NCI-H2227 (cell line): Measurements from ENCODE around the gene PRKG1.
"Not testable (repeated sequence)": the region's sequence is repeated elsewhere in the genome, so short reads cannot be mapped to it uniquely, and the experiment has no call there.

Source experiments
- DNase-seq: peaks from one replicate; lab custom pipeline; 2025; ENCODE audit not compliant: unreplicated experiment; lab: John Stamatoyannopoulos, UW

Gene PRKG1

DNA sequence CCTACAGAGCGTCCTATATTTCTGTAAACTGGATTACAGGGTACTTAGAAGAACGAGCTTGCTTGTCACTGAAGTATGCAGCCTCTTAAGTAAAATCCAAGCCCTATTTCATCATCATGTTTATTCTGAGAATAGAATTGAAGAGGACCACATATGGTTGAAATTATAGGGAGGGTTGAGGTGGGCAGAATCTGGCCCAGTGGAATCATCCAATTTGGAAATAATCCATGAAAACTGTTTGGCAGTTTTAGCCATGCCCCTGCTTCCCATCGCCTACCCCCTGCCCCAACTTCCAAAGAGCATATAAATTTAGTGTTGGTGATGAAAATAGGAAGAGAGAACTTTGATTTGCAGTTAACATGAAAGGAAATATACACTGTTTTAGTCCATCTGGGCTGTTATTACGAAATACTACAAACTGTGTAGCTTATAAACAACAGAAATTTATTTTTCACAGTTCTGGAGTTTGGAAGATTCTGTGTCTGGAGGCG, 150.4 kb downstream of the PRKG1 start:
- no peak for DNase-seq

DNA sequence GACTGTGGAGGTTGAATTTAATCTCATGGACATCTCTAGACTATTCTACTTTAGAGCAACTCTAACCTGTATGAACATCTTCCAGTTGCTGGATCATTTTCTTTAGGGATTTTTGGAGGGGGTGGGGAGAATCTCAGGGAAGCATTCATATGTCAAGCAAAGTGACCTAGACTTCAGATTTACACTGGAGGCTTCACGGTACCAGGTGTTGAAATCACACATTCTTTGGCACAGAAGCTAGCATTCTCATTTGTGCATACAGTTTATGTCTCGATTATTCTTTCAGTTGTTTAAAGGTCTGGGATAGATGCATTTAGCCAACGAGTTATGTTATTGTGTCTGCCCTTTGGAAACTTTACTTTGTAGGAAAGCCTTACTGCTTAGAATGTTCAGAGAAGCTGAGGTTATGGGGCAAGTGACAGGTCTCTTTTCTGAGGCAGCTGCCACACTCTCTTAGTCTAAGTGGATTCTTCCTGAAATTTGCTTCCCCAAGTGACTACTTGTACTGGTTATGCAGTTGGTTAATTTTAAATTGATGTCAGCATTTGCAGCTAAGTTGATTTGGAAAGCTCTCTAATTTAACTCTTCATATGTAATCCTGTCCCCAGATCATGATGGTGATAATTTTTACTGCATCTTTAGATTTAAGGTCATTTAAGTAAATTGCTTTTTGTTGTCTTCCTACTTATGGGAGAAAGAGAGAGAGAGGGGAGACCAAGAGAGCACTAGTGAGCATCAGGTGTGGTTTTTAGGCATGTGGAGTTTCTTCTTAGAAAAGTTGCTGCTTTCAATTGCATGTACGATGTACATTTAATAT, 153.8 kb downstream of the PRKG1 start:
- no peak for DNase-seq

DNA sequence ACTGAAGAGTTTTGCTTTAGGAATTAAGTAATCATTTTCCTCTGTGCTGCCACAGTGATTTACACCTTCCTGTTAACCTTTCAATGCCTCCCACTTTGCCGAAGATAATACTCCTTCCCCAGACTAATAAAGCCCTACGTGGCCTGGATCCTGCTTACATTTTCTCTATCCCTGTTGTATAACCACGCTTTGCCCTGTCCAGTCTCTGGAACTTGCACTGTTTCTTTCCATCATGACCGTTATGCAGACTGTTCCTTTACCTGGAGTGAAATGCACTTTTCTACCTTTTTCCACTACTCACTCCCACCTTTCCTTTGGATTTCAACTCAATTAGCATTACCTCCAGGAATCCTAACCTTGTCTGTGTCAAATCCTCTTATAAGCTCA, 154.4 kb downstream of the PRKG1 start:
- DNase-seq = no peak

DNA sequence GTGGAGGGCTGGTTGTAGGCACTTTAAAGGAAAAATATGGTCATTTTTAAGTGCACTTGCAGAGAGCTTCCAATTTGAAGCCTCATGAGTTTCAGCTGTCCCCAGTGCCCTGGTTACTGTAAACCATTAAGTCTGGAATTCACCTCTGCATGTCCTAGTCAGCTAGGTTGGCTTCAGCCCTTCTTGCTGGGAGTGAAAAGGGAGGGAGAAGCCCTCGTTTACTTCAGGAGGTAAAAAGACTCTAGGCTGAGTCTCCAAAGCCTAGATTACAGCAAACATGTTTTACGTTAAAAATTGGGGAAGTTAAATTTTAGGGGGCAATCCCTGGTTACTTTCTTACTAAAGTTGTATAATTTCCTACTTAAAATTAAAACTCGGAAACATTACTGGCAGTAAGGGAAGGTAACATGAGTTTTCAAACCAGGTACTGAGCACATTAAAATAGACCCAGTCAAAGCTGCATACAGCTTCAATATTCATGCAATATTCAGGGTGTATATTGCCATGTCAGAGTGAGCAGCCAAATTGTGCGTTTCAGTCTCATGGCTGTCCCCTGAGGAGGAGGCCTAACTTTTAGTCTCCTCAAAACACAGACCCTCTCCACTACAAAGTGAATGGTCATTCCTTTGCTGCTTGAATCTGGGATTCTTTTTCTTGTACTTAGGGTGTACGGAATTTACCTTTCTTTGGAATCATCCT, 156.7 kb downstream of the PRKG1 start:
- DNase-seq = no peak

DNA sequence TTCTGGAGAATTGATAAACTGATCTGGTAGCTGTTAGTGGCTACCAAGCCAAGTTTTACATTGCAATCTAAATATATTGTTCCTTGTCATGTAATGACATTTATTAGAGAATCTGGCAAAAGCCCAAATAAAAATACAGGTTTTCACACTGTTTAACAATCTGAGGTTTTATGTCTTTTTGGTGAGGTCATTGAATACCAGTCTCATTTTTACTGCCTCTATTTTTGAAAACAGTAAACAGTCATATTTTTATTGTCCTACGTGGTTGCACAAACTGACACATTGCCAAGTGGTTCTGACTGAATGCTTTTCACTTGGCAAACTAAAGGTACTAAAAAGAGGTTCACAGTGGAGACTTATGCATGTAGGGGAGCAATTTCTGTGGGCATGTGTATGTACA, 157.5 kb downstream of the PRKG1 start:
- DNase-seq = no peak

DNA sequence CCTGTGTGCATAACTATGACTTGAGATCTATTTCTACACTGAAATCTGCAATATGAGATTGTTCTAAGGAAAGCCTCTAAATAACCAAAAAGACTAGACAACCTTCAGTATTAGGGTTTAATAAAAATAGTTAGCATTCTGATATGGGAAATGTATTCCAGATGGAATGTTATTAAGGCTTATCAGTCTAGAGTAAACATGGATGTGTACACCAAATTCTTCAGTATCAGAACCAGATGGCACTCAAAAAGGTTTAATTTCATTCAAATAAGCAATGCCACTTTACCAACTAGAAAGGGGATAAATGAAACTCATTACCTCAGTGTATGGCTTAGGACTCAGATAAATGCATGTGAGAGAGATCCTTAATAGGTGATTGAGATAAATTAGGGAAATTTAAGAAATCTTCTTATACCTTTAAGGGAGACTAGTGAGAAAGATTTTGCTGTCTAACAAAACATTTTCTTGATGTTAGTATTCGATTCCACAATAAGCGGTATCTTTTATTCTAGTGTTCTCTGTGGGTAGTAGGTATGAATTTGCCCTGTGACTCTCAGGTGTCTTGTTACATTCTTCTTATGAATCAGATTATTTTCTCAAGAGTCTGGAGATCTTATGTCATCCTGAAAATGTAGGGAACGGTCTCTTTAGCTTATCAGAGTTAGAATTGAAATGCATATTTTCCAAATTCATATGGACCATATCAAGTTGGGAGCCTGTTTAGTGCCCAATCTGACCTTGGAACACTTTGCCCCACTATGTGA, 159.2 kb downstream of the PRKG1 start:
- no peak for DNase-seq

DNA sequence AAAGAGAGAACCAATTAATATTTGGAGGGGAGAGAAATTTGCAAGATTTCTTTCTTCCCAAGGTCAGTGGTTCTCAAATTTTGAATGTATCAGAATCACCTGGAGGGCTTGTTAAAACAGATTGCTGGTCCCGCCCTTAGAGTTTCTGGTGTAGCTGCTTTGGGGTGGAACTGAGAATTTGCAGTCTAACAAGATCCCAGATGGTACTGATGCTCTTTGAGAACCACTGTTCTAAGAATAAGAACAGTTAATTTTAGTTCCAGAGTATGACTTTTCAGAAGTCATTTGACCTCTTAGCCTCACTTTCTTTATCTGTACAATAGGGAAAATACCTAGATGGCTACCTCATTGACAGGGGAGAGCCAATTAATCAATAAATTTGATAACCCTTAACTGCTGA, 161.6 kb downstream of the PRKG1 start:
- no peak for DNase-seq

DNA sequence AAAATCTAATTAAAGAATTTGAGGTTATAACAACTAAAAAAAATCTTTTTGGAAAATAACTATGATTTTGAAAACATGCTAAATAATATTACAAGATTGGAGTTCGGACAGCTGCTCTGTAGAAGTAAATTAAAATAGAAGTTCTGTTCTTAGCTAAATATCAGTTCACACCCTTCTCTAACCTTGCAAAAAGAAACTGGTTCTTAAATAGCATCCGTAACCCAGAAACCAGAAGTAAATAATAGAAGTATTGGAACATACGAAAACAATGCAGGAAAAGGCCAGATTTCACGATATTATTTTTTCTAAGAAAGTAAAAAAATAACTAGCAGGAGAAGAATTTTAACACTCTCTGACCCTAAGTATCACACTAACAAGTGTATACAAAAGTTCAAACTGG, 164.7 kb downstream of the PRKG1 start:
- DNase-seq = no peak

DNA sequence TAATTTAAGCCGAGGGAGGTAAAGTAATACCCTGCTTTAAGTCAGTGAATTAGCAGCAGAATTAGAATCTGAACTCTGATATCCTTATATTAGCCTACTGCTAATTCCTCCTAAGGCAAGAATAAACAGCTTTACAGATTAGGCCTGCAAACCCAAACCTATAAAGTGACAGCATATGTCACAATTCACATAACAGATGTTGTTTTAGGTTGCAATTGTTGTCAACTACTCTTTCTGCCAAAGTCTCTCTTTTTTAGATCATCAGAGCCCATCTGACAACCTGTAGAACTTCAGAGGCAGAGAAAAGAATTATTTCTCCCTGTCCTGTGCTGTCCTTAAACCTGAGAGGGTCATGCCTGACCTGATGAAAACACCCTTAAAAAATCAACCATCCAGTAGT, 167.2 kb downstream of the PRKG1 start:
- no peak for DNase-seq

DNA sequence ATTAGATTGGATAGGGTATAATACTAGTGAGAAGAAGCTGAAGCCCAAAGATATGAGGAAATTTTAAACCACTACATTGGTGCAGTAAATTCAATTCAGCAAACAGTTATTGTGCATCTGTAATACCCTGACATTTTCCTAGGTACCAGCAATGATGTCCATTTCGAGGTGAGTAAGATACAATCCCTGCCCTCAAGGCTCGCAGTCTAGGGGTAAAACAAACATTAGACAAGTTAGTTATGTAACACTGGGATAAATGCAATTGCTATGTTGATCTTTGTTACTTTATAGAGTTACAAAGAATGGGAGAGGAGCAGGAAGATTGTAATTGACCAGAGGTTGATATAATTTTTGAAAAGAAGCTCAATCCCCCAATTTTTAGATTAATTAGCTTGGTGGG, 168.1 kb downstream of the PRKG1 start:
- DNase-seq = no peak

DNA sequence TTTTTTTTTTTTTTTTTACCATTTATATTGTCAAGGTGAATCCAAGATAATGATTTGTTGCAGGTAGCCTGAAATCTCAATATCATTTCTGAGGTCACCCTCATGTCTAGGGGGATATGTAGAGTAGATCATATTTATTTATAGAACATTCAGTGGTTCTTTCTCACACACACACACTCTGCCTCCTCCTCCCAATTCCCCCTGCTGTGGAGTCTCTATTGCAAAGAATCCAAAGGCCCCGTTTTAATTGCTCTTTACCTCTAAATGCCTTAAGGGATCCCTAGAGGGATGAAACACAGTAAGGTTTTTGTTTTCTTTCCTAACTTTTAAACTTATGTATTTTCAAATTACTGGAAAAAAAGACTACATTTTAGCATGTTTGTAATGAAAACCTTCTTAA, 170.0 kb downstream of the PRKG1 start:
- no peak for DNase-seq

DNA sequence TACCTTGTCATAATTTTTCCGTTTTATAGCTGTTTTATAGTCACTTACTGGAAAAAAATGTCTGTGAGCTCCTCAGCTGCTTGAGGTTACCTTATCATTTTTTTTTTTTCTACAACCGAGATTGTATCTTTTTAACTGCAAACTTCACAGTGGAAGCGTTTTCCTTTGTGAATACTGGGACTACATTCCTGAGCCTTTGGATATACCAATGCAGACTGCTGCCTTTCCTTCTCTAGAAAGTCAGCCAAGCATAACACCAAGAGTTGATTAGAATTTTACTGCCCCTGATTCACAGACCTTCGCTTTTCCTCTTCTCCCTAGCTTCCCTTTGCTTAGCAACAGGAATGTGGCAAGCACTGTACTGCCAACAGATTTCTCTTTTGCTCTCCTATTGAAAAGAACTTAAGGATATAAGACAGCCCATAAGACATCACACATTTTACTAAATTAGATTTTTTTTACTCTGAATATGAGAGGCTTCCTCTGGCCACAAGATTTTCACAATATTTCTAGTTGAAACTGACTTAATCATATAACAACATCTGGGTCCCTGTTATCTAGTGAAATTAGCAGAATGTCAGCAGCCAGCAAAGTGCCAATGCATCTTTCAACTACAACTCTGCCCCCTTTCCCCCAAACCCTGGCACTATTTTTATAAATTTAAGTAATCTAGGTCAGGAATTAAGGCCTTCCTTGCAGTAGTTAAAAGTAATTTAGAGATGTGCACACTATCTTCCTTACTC, 170.6 kb downstream of the PRKG1 start:
- DNase-seq = no peak

DNA sequence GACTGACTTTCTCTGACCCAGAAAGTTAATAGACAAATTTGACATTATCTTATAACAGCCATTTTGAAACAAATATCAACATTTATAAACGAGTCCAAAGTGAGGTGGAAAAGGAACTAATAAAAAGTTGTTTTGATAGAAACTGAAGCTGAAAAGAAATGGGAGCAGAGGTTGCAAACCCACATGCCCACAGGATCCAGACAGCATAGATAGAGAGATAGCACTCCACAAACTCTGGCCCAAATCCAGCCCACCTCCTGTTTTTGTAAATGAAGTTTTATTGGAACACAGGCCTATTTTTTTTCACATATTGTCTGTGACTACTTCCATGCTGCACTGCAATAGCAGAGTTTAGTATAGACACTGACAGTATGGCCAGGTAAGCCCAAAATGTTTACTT, 171.9 kb downstream of the PRKG1 start:
- DNase-seq = no peak

DNA sequence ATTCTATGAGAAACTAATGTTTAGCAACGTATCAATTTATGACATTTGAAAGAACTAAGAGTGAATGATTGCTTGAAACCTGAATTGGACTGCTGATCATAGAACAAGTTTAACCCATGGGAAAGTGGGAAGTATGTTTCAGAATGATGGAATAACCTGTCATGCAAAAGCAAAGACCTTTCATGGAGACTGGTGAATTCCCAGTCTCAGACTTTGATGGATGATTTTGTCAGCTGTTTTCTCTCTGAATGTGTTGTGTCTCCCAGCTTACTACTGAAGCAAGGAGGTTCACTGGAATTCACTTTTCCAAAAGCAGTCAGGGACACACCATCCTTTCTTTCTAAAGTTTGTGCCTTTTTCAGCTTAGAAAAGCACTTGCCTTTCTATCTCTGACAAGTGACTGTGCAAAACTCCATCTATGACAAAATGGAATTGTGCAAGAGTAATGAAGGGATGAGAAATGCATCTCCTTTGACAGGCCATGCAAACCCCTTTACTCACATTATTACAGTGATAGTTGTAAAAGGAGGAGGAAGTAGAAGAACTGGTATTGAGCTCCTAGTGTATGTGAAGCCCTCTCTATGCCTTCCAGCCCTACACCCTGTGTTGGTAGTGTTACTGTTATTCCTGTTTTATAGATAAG, 176.1 kb downstream of the PRKG1 start:
- DNase-seq = no peak

DNA sequence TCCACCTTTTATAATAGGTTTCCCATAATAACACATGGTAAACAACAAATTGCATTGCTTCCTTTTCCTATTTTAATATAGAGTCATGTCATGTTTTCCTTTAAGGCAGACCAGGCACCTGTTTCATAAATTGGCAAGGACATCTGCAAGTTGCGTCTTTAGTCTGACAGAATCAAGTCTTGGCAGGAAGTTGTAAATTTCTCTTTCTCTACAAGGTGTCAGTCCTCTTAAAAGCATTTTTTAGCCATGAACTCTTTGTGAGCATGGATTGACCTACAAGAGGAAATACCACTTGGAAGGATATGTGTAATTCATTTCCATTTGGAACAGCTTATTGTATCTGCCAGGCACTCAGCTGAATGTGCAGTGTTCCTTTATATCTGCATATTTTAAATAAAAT, 176.8 kb downstream of the PRKG1 start:
- no peak for DNase-seq

DNA sequence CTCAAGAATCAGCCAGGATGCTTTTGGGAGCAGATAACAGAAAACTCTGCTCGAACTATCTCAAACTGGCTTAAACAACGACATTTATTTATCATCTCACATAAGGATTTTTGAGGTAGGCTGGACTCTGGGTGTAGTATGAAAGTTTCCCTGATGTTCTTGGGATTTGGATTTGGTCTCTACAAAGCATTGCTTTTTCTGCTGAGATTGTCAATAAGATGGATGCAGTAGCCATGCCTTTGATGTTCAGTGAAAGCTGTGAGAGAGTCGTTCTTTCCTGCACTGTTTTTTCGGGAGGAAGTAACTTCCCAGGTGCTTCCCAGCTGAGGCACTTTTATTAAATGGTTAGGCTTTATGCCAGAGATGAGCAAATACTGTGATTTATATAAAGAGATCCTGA, 181.1 kb downstream of the PRKG1 start:
- DNase-seq = no peak

DNA sequence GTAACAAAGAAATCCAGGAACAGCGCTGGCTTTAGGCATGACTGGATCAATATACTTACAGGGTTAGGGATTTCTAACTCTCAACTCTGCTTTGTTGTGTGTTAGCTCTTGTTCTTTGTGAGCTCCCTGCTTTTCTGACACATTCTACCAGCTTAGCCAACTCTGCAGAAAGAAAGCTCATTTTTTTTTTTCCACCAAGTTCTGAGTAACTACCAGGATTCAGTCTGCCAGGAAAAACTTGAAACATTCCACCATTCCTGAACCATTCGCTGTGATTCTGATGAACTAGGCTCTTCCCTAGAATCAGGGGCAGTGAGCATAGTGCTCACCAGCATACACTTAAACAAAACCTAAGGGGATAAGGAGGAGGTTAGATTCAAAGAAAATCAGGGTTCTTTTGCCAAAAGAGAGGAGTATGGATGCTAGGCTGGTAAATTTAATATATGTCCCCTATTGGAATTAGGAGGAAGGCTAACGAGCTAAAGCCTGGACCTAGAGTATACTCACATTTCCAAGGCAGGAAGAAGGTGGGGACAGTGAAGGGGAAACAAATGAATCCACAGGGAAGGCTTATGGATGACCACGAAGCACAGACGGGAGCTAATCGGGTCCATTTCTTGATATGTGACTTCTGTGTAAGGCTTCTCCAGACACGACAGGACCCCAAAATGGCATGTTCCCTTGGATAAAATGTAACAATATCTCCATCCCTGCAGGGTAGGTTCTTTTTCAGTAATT, 183.4 kb downstream of the PRKG1 start:
- no peak for DNase-seq

DNA sequence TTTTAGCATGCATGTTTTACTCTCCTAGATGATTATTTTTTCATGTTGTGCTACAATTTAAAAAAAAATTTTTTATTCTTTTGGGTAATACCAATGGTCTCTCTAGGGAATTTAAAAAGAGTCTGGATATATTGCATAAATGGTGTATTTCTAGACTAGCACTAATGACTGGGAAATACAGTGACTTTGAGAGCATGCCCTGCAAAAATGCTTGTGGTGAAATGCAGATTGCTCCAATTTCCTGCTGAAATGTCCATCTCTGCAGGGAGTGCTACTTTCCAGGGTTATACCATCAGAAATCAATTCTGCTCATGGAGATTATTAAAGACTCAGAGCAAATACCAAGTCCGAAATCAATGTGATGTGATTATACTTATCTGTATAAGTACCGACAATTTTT, 186.1 kb downstream of the PRKG1 start:
- DNase-seq = no peak

DNA sequence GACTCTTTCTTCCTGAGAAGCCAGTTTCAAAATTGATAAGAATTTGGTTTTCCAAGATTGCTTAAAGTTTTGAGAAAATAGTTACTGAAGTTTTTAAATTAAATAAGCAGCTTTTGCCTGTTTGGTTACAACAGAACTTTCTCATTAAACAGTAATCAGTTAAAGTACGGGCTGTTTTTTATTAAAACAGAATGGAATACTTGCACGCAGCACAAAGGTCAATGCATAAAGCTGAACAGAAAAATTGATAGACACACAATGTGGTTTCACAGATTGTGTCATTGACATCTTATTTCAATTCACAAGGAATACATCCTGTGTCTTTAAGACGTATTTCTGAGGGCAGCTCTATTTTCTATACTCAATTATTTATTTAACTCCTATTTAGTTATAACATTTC, 192.2 kb downstream of the PRKG1 start:
- no peak for DNase-seq

DNA sequence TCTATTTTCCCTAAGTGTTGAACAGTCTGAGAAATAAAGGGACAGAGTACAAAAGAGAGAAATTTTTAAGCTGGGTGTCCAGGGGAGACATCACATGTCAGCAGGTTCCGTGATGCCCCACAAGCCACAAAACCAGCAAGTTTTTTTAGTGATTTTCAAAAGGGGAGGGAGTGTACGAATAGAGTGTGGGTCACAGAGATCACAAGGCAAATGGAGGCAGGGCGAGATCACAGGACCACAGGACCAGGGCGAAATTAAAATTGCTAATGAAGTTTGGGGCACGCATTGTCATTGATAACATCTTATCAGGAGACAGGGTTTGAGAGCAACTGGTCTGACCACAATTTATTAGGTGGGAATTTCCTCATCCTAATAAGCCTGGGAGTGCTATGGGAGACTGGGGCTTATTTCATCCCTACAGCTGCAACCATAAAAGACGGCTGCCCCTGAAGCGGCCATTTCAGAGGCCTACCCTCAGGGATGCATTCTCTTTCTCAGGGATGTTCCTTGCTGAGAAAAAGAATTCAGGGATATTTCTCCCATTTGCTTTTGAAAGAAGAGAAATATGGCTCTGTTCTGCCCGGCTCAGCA, 193.8 kb downstream of the PRKG1 start:
- not testable (repeated sequence) for DNase-seq
